Adrenal gland (tissue), 5 donors: ENCODE measurements around the gene NPBWR2.

Source experiments
- CTCF ChIP-seq, 6 experiments: fragments of 450-650 bp in 4 of 6; fragments of 200-600 bp in 2 of 6; sonication (generic) in 1 of 6; IDR thresholded peaks; 1 replicate in 5 of 6; 2 replicates in 1 of 6; pipeline versions ENCODE4 v1.5.1 to v1.8.0; 2016 to 2021; ENCODE audit warnings: antibody characterized with exemption in 6 of 6, mild to moderate bottlenecking in 2 of 6, moderate library complexity in 1 of 6
- POLR2A ChIP-seq, 2 donors: fragments of 450-650 bp; IDR thresholded peaks; one replicate each; pipeline ENCODE4 v1.6.1; 2017; ENCODE audit warnings: antibody characterized with exemption in 2 of 2, mild to moderate bottlenecking in 2 of 2, moderate library complexity in 1 of 2
- donor health status: DM: no; HTN: no; CAD: no.

GRCh38 chr20:64095927-64096326, 11.4 kb downstream of the NPBWR2 start:
- no peak for TF ChIP-seq POLR2A (IDR thresholded peaks at IDR 0.05)
- TF ChIP-seq CTCF (IDR thresholded peaks at IDR 0.05), result no peak
